ENCODE data around the gene TEAD2. TPM values are rescaled to one million over a fixed set of nuclear protein-coding genes. Genes with fewer than 3 reads are reported as not detected.
A peak's percentile ranks its signal among the peaks of the same experiment; 100 is the strongest.

The TEAD2 gene
- total and polyA plus RNA-seq, 9 of the 15 experiments (the other 6 are each of a cell fraction or from before 2014, with no cell fraction given), result 1.6 to 27.0 (median 13.9) TPM

GRCh38 chr19:49407079-49407478 is 44.9 kb upstream of the TEAD2 start:
- no peaks in the 10 kb centered on the region for H3K9me3 ChIP-seq (replicated peaks; ENCODE audit: control insufficient read depth, insufficient read depth, low read depth, low read length)
- 81% methylated on average over 6 of the region's 7 CpGs for WGBS (ENCODE audit: insufficient coverage, low coverage, missing lambda C conversion rate)
- H4K20me1 ChIP-seq (replicated peaks; ENCODE audit: control insufficient read depth, insufficient read depth, low read length), result no peaks in the 10 kb centered on the region
- peaks cover 31 to 35% of the 10 kb centered on the region in 2 experiments for H3K4me1 ChIP-seq (replicated peaks in 1 of 2; ENCODE audit: control insufficient read depth in 2 of 2, insufficient read depth in 2 of 2, low read length in 2 of 2)
- no peak overlapping the region for H3K9ac ChIP-seq (ENCODE audit: insufficient read depth in 1 of 2, low read depth in 2 of 2, low read length in 2 of 2)
- DNase-seq (ENCODE audit: extremely low read depth in 1 of 4, low spot score in 3 of 4) (no peak), ATAC-seq (no peak), FAIRE-seq (no peak)
- no peak for TF ChIP-seq TSC22D4 (tag; IDR thresholded peaks at IDR 0.05)
- TF ChIP-seq, protein P1, sequence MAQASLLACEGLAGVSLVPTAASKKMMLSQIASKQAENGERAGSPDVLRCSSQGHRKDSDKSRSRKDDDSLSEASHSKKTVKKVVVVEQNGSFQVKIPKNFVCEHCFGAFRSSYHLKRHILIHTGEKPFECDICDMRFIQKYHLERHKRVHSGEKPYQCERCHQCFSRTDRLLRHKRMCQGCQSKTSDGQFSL (CRISPR knock-in tag; IDR thresholded peaks at IDR 0.05), result peak; percentile 63; the same call in 1 of the 2 replicates
- TF ChIP-seq, protein P1 (tag; IDR thresholded peaks at IDR 0.05), result no peak
- TF ChIP-seq ZNF324 (CRISPR knock-in tag; IDR thresholded peaks at IDR 0.05), result no peak
- TF ChIP-seq NR4A1 (CRISPR knock-in tag; IDR thresholded peaks at IDR 0.05), result no peak
- no peak for TF ChIP-seq NR4A1 (tag; IDR thresholded peaks at IDR 0.05)
- in situ Hi-C loops (cut with MboI) (no loop called here), intact Hi-C loops (cut with micrococcal nuclease) (no loop called here)
- H3K27ac ChIP-seq (ENCODE audit: extremely low read depth, low read depth, low read length), result no peak overlapping the region
- H3K27me3 ChIP-seq (ENCODE audit: control insufficient read depth in 2 of 2, insufficient read depth in 2 of 2, low read length in 2 of 2), result no peaks in the 10 kb centered on the region
- CTCF ChIA-PET (ENCODE audit: low intra/inter-chr PET ratio), result no interaction called here
- H3K4me2 ChIP-seq (ENCODE audit: insufficient read depth, low read length), result no peak overlapping the region
- no peak overlapping the region for H3K4me3 ChIP-seq
- no peaks in the 10 kb centered on the region for H3K79me2 ChIP-seq (ENCODE audit: control insufficient read depth, insufficient read depth, low read length)
- no peaks in the 10 kb centered on the region for H3K9me1 ChIP-seq (ENCODE audit: control insufficient read depth, insufficient read depth, low read length)
- no TSS peak for BruUV-seq (replicated peaks)
- H2AFZ ChIP-seq (ENCODE audit: low read depth, low read length), result no peak overlapping the region
- H3K36me3 ChIP-seq (ENCODE audit: control insufficient read depth, insufficient read depth, low read length), result no peaks in the 10 kb centered on the region
- POLR2A ChIA-PET, result interaction anchor here (0.8 to 1.6 kb wide), 3 partner anchors 9 to 23 kb away, joined by 3 to 8 read pairs (median 4); no protein-coding TSS in a partner anchor

Data from K562 (cell line).